Endothelial cell (in vitro differentiated cells): Measurements from ENCODE around the gene CBX8. TPM values are rescaled to one million over a fixed set of nuclear protein-coding genes. Genes with fewer than 3 reads are reported as not detected.
A peak's percentile ranks its signal among the peaks of the same experiment; 100 is the strongest.

Experiments used
- DNase-seq: peaks from one replicate; pipeline ENCODE4 v3.0.0; 2021; ENCODE audit warnings: low spot score
- H3K27ac Mint-ChIP-seq: one replicate; pipeline ENCODE4 v1.8.0; 2021; ENCODE audit warnings: mixed read lengths, inconsistent platforms; ENCODE audit not compliant: unreplicated experiment
- H3K27me3 Mint-ChIP-seq: one replicate; pipeline ENCODE4 v1.8.0; 2021; ENCODE audit warnings: mild to moderate bottlenecking, moderate library complexity, mixed read lengths, inconsistent platforms; ENCODE audit not compliant: unreplicated experiment
- H3K36me3 Mint-ChIP-seq: one replicate; pipeline ENCODE4 v1.8.0; 2021; ENCODE audit warnings: mild to moderate bottlenecking, low read depth, mixed read lengths, inconsistent platforms; ENCODE audit not compliant: unreplicated experiment
- H3K4me1 Mint-ChIP-seq: one replicate; pipeline ENCODE4 v1.8.0; 2021; ENCODE audit warnings: mild to moderate bottlenecking, mixed read lengths, inconsistent platforms; ENCODE audit not compliant: unreplicated experiment
- H3K4me3 Mint-ChIP-seq: one replicate; pipeline ENCODE4 v1.8.0; 2021; ENCODE audit warnings: mild to moderate bottlenecking, mixed read lengths, inconsistent platforms; ENCODE audit not compliant: unreplicated experiment
- H3K9me3 Mint-ChIP-seq: one replicate; pipeline ENCODE4 v1.8.0; 2021; ENCODE audit warnings: mixed read lengths, inconsistent platforms; ENCODE audit not compliant: unreplicated experiment
- CTCF ChIP-seq: fragments of 200-600 bp; sonication (generic); IDR thresholded peaks from one replicate; pipeline ENCODE4 v1.5.0; 2021; ENCODE audit warnings: antibody characterized with exemption; ENCODE audit not compliant: unreplicated experiment
- total RNA-seq: library from RNA; stranded (reverse); fragmentation: NEBNext Ultra II Directional; extraction: Animal tissue kit (Norgen Biotek cat#: 25700); gene quantifications from one replicate; pipeline ENCODE4 v1.2.1, GENCODE V29; 2021; ENCODE audit not compliant: unreplicated experiment

Gene CBX8
- total RNA-seq, 1 donor from 2014 or later, result 3.3 TPM

GRCh38 chr17:79840269-79840988 lies 43.6 kb upstream of the CBX8 start:
- TF ChIP-seq CTCF, result no peak
- DNase-seq, result peak; percentile 56
- Mint-ChIP-seq H3K27me3 (peaks cover 31% of the 10 kb centered on the region), H3K27ac (no peak overlapping the region), H3K4me3 (no peak overlapping the region), H3K9me3 (no peaks in the 10 kb centered on the region), H3K4me1 (peaks cover 6% of the 10 kb centered on the region), H3K36me3 (no peaks in the 10 kb centered on the region)

- peak; percentile 86 for DNase-seq
- Mint-ChIP-seq H3K27ac (no peak within 1 kb of the TSS), H3K36me3 (peaks cover 2% of the 10 kb centered on the region), H3K9me3 (no peaks in the 10 kb centered on the region), H3K4me3 (peak within 1 kb of the TSS; percentile 93), H3K27me3 (peaks cover 39% of the 10 kb centered on the region), H3K4me1 (peaks cover 7% of the 10 kb centered on the region)
- peak; percentile 73 for TF ChIP-seq CTCF
These were observed 42.7 kb upstream of the CBX8 start, which contains the start of gene CBX4 for GRCh38 chr17:79839356-79840268. TSS of gene CBX4 (minus strand) at chr17:79839440. CDS start at chr17:79839251, 189 bp downstream.

- Mint-ChIP-seq H3K4me1 (peaks cover 8% of the 10 kb centered on the region), H3K27me3 (peaks cover 43% of the 10 kb centered on the region), H3K9me3 (no peaks in the 10 kb centered on the region), H3K27ac (no peak overlapping the region), H3K4me3 (peak overlapping the region; percentile 93), H3K36me3 (peaks cover 4% of the 10 kb centered on the region)
- peak; percentile 57 for DNase-seq
- TF ChIP-seq CTCF, result no peak
These were observed 41.8 kb upstream of the CBX8 start for GRCh38 chr17:79838522-79839274.

GRCh38 chr17:79837888-79838521 lies 41.1 kb upstream of the CBX8 start:
- no peaks in the 10 kb centered on the region for H3K9me3 Mint-ChIP-seq
- H3K4me1 Mint-ChIP-seq, result peaks cover 8% of the 10 kb centered on the region
- no peak for DNase-seq
- no peak for TF ChIP-seq CTCF
- H3K4me3 Mint-ChIP-seq, result peak overlapping the region; percentile 93
- peaks cover 44% of the 10 kb centered on the region for H3K27me3 Mint-ChIP-seq
- H3K36me3 Mint-ChIP-seq, result peaks cover 4% of the 10 kb centered on the region
- no peak overlapping the region for H3K27ac Mint-ChIP-seq
